Stimulated activated CD8-positive, alpha-beta memory T cell treated with anti-CD3 and anti-CD28 coated beads, Interleukin-12 subunit alpha, Interleukin-12 subunit beta, amount 100 ng/mL, for 1 hour (primary cell): ENCODE data around the gene RNF2.
"Not testable (repeated sequence)": the region's sequence is repeated elsewhere in the genome, so short reads cannot be mapped to it uniquely, and the experiment has no call there.

Experiments used
- DNase-seq: peaks from one replicate; pipeline ENCODE4 v3.0.0-alpha.2; 2020; ENCODE audit warnings: low read depth

Gene RNF2

GRCh38 chr1:185050823-185051451, 5.6 kb downstream of the RNF2 start:
- DNase-seq, result no peak

GRCh38 chr1:185053204-185053603, 7.8 kb downstream of the RNF2 start:
- no peak for DNase-seq

- DNase-seq, result no peak
Measured at GRCh38 chr1:185054365-185055060, 9.2 kb downstream of the RNF2 start.

- DNase-seq, result no peak
Measured at GRCh38 chr1:185058110-185058509, 12.8 kb downstream of the RNF2 start.

- DNase-seq, result no peak
Measured at GRCh38 chr1:185058876-185059275, 13.5 kb downstream of the RNF2 start.

- DNase-seq, result no peak
Measured at GRCh38 chr1:185059950-185060571, 14.7 kb downstream of the RNF2 start.

GRCh38 chr1:185062710-185063370, 17.5 kb downstream of the RNF2 start:
- DNase-seq, result no peak

- no peak for DNase-seq
Measured at GRCh38 chr1:185063719-185064118, 18.4 kb downstream of the RNF2 start.

GRCh38 chr1:185065006-185065405, 19.6 kb downstream of the RNF2 start:
- DNase-seq, result not testable (repeated sequence)

- DNase-seq, result no peak
Measured at GRCh38 chr1:185066181-185066580, 20.8 kb downstream of the RNF2 start.

- no peak for DNase-seq
Measured at GRCh38 chr1:185068341-185068740, 23.0 kb downstream of the RNF2 start.

GRCh38 chr1:185069202-185069772, 23.9 kb downstream of the RNF2 start:
- DNase-seq, result no peak

- DNase-seq, result no peak
Measured at GRCh38 chr1:185070051-185070450, 24.7 kb downstream of the RNF2 start.

- DNase-seq, result no peak
Measured at GRCh38 chr1:185073725-185074124, 28.4 kb downstream of the RNF2 start.

- no peak for DNase-seq
Measured at GRCh38 chr1:185074307-185074706, 28.9 kb downstream of the RNF2 start.

GRCh38 chr1:185075476-185075875, 30.1 kb downstream of the RNF2 start:
- no peak for DNase-seq

GRCh38 chr1:185077374-185077773, 32.0 kb downstream of the RNF2 start:
- no peak for DNase-seq

GRCh38 chr1:185080422-185080821, 35.1 kb downstream of the RNF2 start:
- no peak for DNase-seq

GRCh38 chr1:185083818-185084217, 38.5 kb downstream of the RNF2 start:
- DNase-seq, result no peak

- DNase-seq, result no peak
Measured at GRCh38 chr1:185087101-185087500, 41.7 kb downstream of the RNF2 start.

- no peak for DNase-seq
Measured at GRCh38 chr1:185087746-185088145, 42.4 kb downstream of the RNF2 start.

- DNase-seq, result no peak
Measured at GRCh38 chr1:185091480-185091879, 46.1 kb downstream of the RNF2 start.

GRCh38 chr1:185094761-185095160, 49.4 kb downstream of the RNF2 start:
- no peak for DNase-seq
